Thymus (tissue), 11 donors: ENCODE measurements around the gene MALT1. TPM values are rescaled to one million over a fixed set of nuclear protein-coding genes. Genes with fewer than 3 reads are reported as not detected.

Source experiments
- DNase-seq, 9 donors: peaks; one replicate each; pipeline ENCODE4 v3.0.0-alpha.2; 2013; ENCODE audit warnings: low spot score in 9 of 9, low read depth in 6 of 9, missing footprints in 1 of 9
- H3K27ac ChIP-seq, 2 donors: one replicate each; pipeline ENCODE4 v1.5.1; 2013; ENCODE audit warnings: control low read depth in 1 of 2, low read depth in 1 of 2, low read length in 1 of 2, mild to moderate bottlenecking in 1 of 2, moderate library complexity in 1 of 2
- H3K27me3 ChIP-seq, 2 donors: one replicate each; pipeline ENCODE4 v1.5.1; 2013; ENCODE audit warnings: low read length in 1 of 2; ENCODE audit not compliant: control insufficient read depth in 2 of 2, insufficient read depth in 1 of 2
- H3K36me3 ChIP-seq, 2 donors: one replicate each; pipeline ENCODE4 v1.5.1; 2013; ENCODE audit warnings: low read length in 1 of 2, mild to moderate bottlenecking in 1 of 2, moderate library complexity in 1 of 2; ENCODE audit not compliant: control insufficient read depth in 2 of 2, insufficient read depth in 2 of 2
- H3K4me1 ChIP-seq, 2 donors: one replicate each; pipeline ENCODE4 v1.5.1; 2013; ENCODE audit warnings: low read length in 2 of 2; ENCODE audit not compliant: control insufficient read depth in 2 of 2, insufficient read depth in 2 of 2
- H3K4me3 ChIP-seq, 2 donors: one replicate each; pipeline ENCODE4 v1.5.1; 2013; ENCODE audit warnings: low read length in 2 of 2, control low read depth in 1 of 2, mild to moderate bottlenecking in 1 of 2
- H3K9me3 ChIP-seq, 2 donors: one replicate each; pipeline ENCODE4 v1.5.1; 2013; ENCODE audit warnings: low read length in 1 of 2, mild to moderate bottlenecking in 1 of 2; ENCODE audit not compliant: control insufficient read depth in 2 of 2, insufficient read depth in 1 of 2
- WGBS: extraction: QIAGEN DNeasy Blood & Tissue Kit; methylation state at CpG from one replicate; pipeline ENCODE4 v1.1.7; 2013; 5-methylcytosine and 5-hydroxymethylcytosine counted together
- polyA plus RNA-seq: library from polyadenylated mRNA; stranded (reverse); fragments of 200-250 nt; gene quantifications from one replicate; pipeline ENCODE4 v1.2.3, GENCODE V29; 2013
- total RNA-seq: library from RNA; stranded (reverse); fragments of 120-200 nt; gene quantifications from one replicate; pipeline ENCODE4 v1.2.4, GENCODE V29; 2013
- donor health status: healthy.

Gene MALT1
- total and polyA plus RNA-seq, 2 donors, result 35.2 to 40.0 TPM

- peak in 2 of 9 donors; percentile 25 to 52 for DNase-seq
- H3K4me1 ChIP-seq, result peaks cover 10 to 12% of the 10 kb centered on the region in 2 donors
- H3K9me3 ChIP-seq, result no peaks in the 10 kb centered on the region
- no peaks in the 10 kb centered on the region for H3K36me3 ChIP-seq
- peaks cover 0 to 5% of the 10 kb centered on the region in 2 donors for H3K27me3 ChIP-seq
- peak overlapping the region; percentile 61 to 89 for H3K27ac ChIP-seq
- peak overlapping the region; percentile 64 to 69 for H3K4me3 ChIP-seq
- 2% methylated on average over 64 of the region's 64 CpGs for WGBS
Measured at GRCh38 chr18:58671632-58672564, 633 bp downstream of the MALT1 start.

- no peaks in the 10 kb centered on the region for H3K36me3 ChIP-seq
- peak overlapping the region in 1 of 2 donors; percentile 8 for H3K27ac ChIP-seq
- DNase-seq, result no peak
- no peak overlapping the region for H3K4me3 ChIP-seq
- peaks cover 0 to 5% of the 10 kb centered on the region in 2 donors for H3K27me3 ChIP-seq
- H3K9me3 ChIP-seq, result no peaks in the 10 kb centered on the region
- 93% methylated on average over 5 of the region's 5 CpGs for WGBS
- H3K4me1 ChIP-seq, result peaks cover 10 to 12% of the 10 kb centered on the region in 2 donors
Measured at GRCh38 chr18:58674159-58674558, 2.9 kb downstream of the MALT1 start.

DNA sequence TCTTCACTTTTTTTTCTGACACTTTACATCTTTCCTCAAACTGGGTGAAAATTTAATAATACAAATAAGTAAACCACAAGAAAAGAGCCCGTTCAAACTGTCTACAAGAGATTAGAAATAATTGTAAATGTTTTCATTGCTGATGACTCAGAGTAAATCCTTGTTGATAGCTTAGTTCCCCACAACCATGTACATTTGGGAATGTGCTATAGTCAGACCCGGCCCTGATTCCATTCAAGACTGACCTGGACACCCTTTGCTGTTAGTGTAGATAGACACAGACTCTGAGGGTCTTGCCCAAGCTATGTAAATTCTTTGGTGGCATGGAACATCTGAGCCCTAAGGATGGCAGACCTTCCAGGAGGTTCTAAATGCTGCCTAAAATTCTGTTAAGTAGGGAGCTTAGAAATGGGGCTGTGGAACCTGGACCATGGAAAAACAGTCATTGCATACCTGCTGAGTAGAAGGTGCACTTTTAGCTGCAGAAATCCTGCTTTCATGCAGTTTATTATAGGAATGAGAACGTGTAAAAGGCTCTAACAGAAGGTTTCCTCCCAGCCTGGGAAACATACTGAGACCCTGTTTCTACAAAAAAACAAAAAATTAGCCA, 3.7 kb downstream of the MALT1 start:
- peaks cover 10 to 12% of the 10 kb centered on the region in 2 donors for H3K4me1 ChIP-seq
- H3K27me3 ChIP-seq, result peaks cover 0 to 5% of the 10 kb centered on the region in 2 donors
- no peaks in the 10 kb centered on the region for H3K9me3 ChIP-seq
- no peak for DNase-seq
- H3K36me3 ChIP-seq, result no peaks in the 10 kb centered on the region
- 90% methylated on average over 3 of the region's 3 CpGs for WGBS
- H3K27ac ChIP-seq, result no peak overlapping the region
- H3K4me3 ChIP-seq, result no peak overlapping the region

- 96% methylated on average over 1 of the region's 1 CpG for WGBS
- DNase-seq, result no peak
- Histone ChIP-seq H3K4me3 (no peak overlapping the region), H3K36me3 (no peaks in the 10 kb centered on the region), H3K27me3 (no peaks in the 10 kb centered on the region), H3K4me1 (peaks cover 4 to 8% of the 10 kb centered on the region in 2 donors), H3K9me3 (no peaks in the 10 kb centered on the region), H3K27ac (no peak overlapping the region)
Measured at GRCh38 chr18:58676270-58676669, 5.0 kb downstream of the MALT1 start.

- Histone ChIP-seq H3K4me1 (no peaks in the 10 kb centered on the region), H3K36me3 (peaks cover 7 to 16% of the 10 kb centered on the region in 2 donors), H3K4me3 (no peak overlapping the region), H3K27me3 (no peaks in the 10 kb centered on the region), H3K9me3 (no peaks in the 10 kb centered on the region), H3K27ac (no peak overlapping the region)
- no peak for DNase-seq
- WGBS, result 96% methylated on average over 5 of the region's 5 CpGs
Measured at GRCh38 chr18:58682429-58683069, 11.3 kb downstream of the MALT1 start.

DNA sequence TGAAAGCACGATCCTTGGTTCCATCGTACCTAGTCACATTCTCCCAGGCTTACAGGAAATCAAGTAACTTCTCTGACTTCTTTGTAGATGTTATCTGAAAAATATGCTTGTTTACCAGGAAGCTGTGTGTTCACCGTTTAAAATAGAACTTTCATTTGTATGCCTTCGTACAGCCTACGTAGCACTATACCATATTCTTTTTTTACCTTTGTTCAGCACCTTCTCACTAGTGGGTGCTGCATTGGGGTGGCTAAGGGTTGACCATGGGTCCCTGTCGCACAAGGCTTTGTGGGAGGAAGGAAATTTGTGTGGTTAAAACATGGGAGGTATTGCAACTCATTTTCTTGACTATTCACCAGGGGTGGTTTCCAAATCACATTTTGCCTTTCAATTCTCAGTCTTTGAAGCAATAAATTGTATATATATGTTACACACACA, 16.6 kb downstream of the MALT1 start:
- Histone ChIP-seq H3K27ac (peak overlapping the region; percentile 66 to 82), H3K4me1 (peaks cover 11 to 21% of the 10 kb centered on the region in 2 donors), H3K27me3 (no peaks in the 10 kb centered on the region), H3K36me3 (peaks cover 8 to 17% of the 10 kb centered on the region in 2 donors), H3K4me3 (no peak overlapping the region), H3K9me3 (no peaks in the 10 kb centered on the region)
- DNase-seq, result peak in 7 of 9 donors; percentile 33 to 77 (median 46)
- 7% methylated on average over 6 of the region's 6 CpGs for WGBS

- peaks cover 8 to 17% of the 10 kb centered on the region in 2 donors for H3K36me3 ChIP-seq
- H3K27me3 ChIP-seq, result no peaks in the 10 kb centered on the region
- DNase-seq, result no peak
- H3K27ac ChIP-seq, result no peak overlapping the region
- 99% methylated on average over 12 of the region's 12 CpGs for WGBS
- no peak overlapping the region for H3K4me3 ChIP-seq
- peaks cover 11 to 29% of the 10 kb centered on the region in 2 donors for H3K4me1 ChIP-seq
- no peaks in the 10 kb centered on the region for H3K9me3 ChIP-seq
Measured at GRCh38 chr18:58690259-58690658, 19.0 kb downstream of the MALT1 start.

DNA sequence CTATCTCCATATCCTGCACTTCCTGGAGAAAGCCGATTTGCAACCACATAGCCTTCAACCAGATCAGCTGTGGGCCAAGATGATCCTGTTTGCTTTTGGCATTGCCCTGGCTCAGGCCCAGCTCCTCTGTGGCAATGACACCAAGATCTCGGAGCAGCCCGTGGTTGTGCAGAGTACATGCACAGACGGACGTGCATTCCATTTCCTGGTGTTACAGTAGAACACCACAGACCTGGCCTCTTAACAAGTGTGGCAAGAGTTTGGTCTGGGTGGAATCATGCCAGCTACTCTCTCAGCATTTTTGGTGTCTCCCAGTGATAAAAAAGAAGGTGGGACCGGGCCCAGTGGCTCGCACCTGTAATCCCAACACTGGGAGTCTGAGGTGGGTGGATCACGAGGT, 20.0 kb downstream of the MALT1 start:
- Histone ChIP-seq H3K9me3 (no peaks in the 10 kb centered on the region), H3K27me3 (no peaks in the 10 kb centered on the region), H3K4me3 (no peak overlapping the region), H3K27ac (no peak overlapping the region), H3K36me3 (peaks cover 5 to 15% of the 10 kb centered on the region in 2 donors), H3K4me1 (peaks cover 11 to 29% of the 10 kb centered on the region in 2 donors)
- no peak for DNase-seq
- WGBS, result 64% methylated on average over 8 of the region's 8 CpGs
